Measurements from ENCODE around the gene MAGEB5.

The MAGEB5 gene

GRCh38 chrX:26254436-26254835, 38.5 kb downstream of the MAGEB5 start:
- Histone ChIP-seq H3K4me2 (ENCODE audit: low read depth, low read length, poor library complexity, severe bottlenecking) (no peak overlapping the region), H3K9me2 (replicated peaks; ENCODE audit: insufficient read depth, low read length) (no peaks in the 10 kb centered on the region), H3K4me3 (ENCODE audit: insufficient read depth, low read length, poor library complexity, severe bottlenecking) (no peak overlapping the region), H3K27me3 (ENCODE audit: low read length) (no peaks in the 10 kb centered on the region), H3K36me3 (ENCODE audit: low read length) (no peaks in the 10 kb centered on the region), H3K9me3 (ENCODE audit: insufficient read depth, low read length) (no peaks in the 10 kb centered on the region), H3K27ac (ENCODE audit: low read depth, low read length) (no peak overlapping the region), H3F3A (ENCODE audit: insufficient read depth) (no peaks in the 10 kb centered on the region), H2AFZ (ENCODE audit: low read depth, low read length, severe bottlenecking) (no peak overlapping the region), H3K79me2 (ENCODE audit: insufficient read depth, low read length) (no peaks in the 10 kb centered on the region), H4K20me1 (ENCODE audit: low read depth, low read length) (no peaks in the 10 kb centered on the region), H3K9ac (ENCODE audit: low read length) (no peak overlapping the region)
- TF ChIP-seq, protein P1, sequence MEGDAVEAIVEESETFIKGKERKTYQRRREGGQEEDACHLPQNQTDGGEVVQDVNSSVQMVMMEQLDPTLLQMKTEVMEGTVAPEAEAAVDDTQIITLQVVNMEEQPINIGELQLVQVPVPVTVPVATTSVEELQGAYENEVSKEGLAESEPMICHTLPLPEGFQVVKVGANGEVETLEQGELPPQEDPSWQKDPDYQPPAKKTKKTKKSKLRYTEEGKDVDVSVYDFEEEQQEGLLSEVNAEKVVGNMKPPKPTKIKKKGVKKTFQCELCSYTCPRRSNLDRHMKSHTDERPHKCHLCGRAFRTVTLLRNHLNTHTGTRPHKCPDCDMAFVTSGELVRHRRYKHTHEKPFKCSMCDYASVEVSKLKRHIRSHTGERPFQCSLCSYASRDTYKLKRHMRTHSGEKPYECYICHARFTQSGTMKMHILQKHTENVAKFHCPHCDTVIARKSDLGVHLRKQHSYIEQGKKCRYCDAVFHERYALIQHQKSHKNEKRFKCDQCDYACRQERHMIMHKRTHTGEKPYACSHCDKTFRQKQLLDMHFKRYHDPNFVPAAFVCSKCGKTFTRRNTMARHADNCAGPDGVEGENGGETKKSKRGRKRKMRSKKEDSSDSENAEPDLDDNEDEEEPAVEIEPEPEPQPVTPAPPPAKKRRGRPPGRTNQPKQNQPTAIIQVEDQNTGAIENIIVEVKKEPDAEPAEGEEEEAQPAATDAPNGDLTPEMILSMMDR (IDR thresholded peaks at IDR 0.05; ENCODE audit: insufficient read depth, low read length, poor library complexity, severe bottlenecking): no peak
- no peak for TF ChIP-seq EZH2phosphoT487 (conservative IDR thresholded peaks at IDR 0.05; ENCODE audit: low read length)

- Histone ChIP-seq H3K27me3 (ENCODE audit: low read length) (no peaks in the 10 kb centered on the region), H3K9me3 (ENCODE audit: insufficient read depth, low read length) (no peaks in the 10 kb centered on the region), H3K4me3 (ENCODE audit: insufficient read depth, low read length, poor library complexity, severe bottlenecking) (no peak overlapping the region), H3K4me2 (ENCODE audit: low read depth, low read length, poor library complexity, severe bottlenecking) (no peak overlapping the region), H4K20me1 (ENCODE audit: low read depth, low read length) (no peaks in the 10 kb centered on the region), H2AFZ (ENCODE audit: low read depth, low read length, severe bottlenecking) (no peak overlapping the region), H3K79me2 (ENCODE audit: insufficient read depth, low read length) (no peaks in the 10 kb centered on the region), H3K9me2 (replicated peaks; ENCODE audit: insufficient read depth, low read length) (no peaks in the 10 kb centered on the region), H3K9ac (ENCODE audit: low read length) (no peak overlapping the region), H3K36me3 (ENCODE audit: low read length) (no peaks in the 10 kb centered on the region), H3K27ac (ENCODE audit: low read depth, low read length) (no peak overlapping the region), H3F3A (ENCODE audit: insufficient read depth) (no peaks in the 10 kb centered on the region)
- no peak for TF ChIP-seq EZH2phosphoT487 (conservative IDR thresholded peaks at IDR 0.05; ENCODE audit: low read length)
- TF ChIP-seq, protein P1 (IDR thresholded peaks at IDR 0.05; ENCODE audit: insufficient read depth, low read length, poor library complexity, severe bottlenecking): no peak
Measured at GRCh38 chrX:26262121-26262523, 46.2 kb downstream of the MAGEB5 start.
